ENCODE data around the gene TRMU.

DNA sequence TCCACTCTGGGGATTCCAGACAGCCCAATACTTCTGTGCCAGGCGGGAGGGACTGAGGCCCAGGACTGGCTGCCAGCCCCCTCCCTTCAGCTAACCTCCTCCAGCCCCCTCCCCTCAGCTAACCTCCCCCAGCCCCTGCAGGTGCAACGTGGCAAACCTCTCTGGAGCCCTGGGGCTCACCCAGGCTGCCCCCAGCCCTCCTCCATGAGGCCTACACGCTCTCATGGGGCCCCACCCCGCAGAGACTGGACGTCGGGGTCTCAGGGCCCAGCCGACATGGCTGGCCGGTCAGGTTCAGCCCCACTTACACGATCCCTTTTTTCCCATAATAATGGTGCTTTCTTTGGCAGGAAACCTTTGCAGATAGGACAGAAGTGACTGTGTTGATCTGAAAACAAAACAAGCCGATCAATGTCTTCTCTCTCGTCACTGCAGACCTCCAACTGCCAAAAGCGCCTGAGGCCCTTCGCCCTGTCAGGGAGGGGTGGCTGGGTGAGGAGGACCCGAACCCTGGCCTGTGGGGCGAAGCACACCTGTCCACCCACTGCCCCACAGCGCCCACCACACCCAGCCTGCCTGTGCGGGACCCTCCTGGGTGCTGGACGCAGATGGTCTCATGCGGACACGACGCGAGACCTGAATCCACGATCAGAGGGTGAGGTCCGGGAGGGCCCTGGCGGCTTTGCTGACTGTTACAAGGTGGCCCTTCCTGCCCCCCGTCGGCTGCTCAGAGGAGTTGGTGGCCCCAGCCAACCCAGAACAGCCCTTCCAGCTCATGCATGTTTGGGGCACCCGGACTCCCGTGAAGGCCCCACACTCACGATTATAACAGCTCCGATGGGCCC, 33.6 kb downstream of the TRMU start:
- TF ChIP-seq, protein P1, sequence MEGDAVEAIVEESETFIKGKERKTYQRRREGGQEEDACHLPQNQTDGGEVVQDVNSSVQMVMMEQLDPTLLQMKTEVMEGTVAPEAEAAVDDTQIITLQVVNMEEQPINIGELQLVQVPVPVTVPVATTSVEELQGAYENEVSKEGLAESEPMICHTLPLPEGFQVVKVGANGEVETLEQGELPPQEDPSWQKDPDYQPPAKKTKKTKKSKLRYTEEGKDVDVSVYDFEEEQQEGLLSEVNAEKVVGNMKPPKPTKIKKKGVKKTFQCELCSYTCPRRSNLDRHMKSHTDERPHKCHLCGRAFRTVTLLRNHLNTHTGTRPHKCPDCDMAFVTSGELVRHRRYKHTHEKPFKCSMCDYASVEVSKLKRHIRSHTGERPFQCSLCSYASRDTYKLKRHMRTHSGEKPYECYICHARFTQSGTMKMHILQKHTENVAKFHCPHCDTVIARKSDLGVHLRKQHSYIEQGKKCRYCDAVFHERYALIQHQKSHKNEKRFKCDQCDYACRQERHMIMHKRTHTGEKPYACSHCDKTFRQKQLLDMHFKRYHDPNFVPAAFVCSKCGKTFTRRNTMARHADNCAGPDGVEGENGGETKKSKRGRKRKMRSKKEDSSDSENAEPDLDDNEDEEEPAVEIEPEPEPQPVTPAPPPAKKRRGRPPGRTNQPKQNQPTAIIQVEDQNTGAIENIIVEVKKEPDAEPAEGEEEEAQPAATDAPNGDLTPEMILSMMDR (IDR thresholded peaks at IDR 0.05; ENCODE audit: extremely low read depth in 1 of 2, insufficient read depth in 1 of 2, low read depth in 1 of 2, low read length in 2 of 2) = no peak
- TF ChIP-seq POLR2AphosphoS5 (IDR thresholded peaks at IDR 0.05; ENCODE audit: insufficient read depth, low read depth, low read length) (no peak), POLR2A (IDR thresholded peaks at IDR 0.05; ENCODE audit: low read depth, low read length) (no peak), GATA2 (IDR thresholded peaks at IDR 0.05; ENCODE audit: insufficient read depth, insufficient read length, low read depth, low read length) (no peak), MYC (IDR thresholded peaks at IDR 0.05; ENCODE audit: low read depth, low read length) (no peak), EZH2 (IDR thresholded peaks at IDR 0.05; ENCODE audit: borderline replicate concordance, low read depth, low read length, severe bottlenecking) (no peak), JUN (IDR thresholded peaks at IDR 0.05; ENCODE audit: borderline replicate concordance, insufficient read depth, insufficient read length, low read depth) (no peak)
- TF ChIP-seq, protein P2, sequence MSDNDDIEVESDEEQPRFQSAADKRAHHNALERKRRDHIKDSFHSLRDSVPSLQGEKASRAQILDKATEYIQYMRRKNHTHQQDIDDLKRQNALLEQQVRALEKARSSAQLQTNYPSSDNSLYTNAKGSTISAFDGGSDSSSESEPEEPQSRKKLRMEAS (IDR thresholded peaks at IDR 0.05; ENCODE audit: insufficient read depth, insufficient read length) = no peak

Data from endothelial cell of umbilical vein (primary cell).